K562 (cell line): ENCODE measurements around the gene IL15RA. TPM values are rescaled to one million over a fixed set of nuclear protein-coding genes. Genes with fewer than 3 reads are reported as not detected.

Source experiments
- ATAC-seq: fragments of 200-7000 bp; cut with Tn5 transposase; 3 replicates; pipeline ENCODE4 v1.9.1; 2020; ENCODE audit warnings: moderate library complexity
- BruUV-seq: library from RNA; stranded (reverse); fragments of 400-500 nt; replicated peaks from 2 replicates; lab custom pipeline; 2021; lab: Mats Ljungman, UMichigan
- CTCF ChIA-PET: fragments of 300-600 bp; formaldehyde crosslinking; extraction: SDS; loops from one replicate; lab custom pipeline; 2021; ENCODE audit warnings: low intra/inter-chr PET ratio; lab: Yijun Ruan, JAX
- POLR2A ChIA-PET: fragments of 300-600, 350-650 bp; sonication (Branson Sonifier 250); formaldehyde crosslinking; extraction: SDS; loops from one replicate; lab custom pipeline; 2021; ENCODE audit warnings: antibody characterized with exemption, inconsistent platforms; lab: Yijun Ruan, JAX
- DNase-seq, 4 experiments: peaks; one replicate each; pipeline versions ENCODE4 v3.0.0 to v3.0.0-alpha.2; 2011 to 2018; ENCODE audit warnings: low spot score in 3 of 4, mixed read lengths in 3 of 4; ENCODE audit errors: extremely low read depth in 1 of 4
- FAIRE-seq: peaks from 2 replicates; lab custom pipeline; 2011; peaks lifted over from hg19 to GRCh38; lab: Jason Lieb, UNC
- H2AFZ ChIP-seq: 2 replicates; pipeline ENCODE4 v1.6.0; 2011; ENCODE audit warnings: low read depth, low read length, control low read depth, inconsistent platforms
- H3K27ac ChIP-seq: fragments of 200-600 bp; 3 replicates; pipeline ENCODE4 v1.8.0; 2011; ENCODE audit warnings: low read depth, mild to moderate bottlenecking, control low read depth, inconsistent platforms, low read length, moderate library complexity, mixed read lengths; ENCODE audit errors: extremely low read depth
- H3K27me3 ChIP-seq, 2 experiments: fragments of 300-600 bp in 1 of 2; 2 replicates in 1 of 2; 3 replicates in 1 of 2; pipeline versions ENCODE4 v1.6.0 to v1.8.0; 2011; ENCODE audit warnings: inconsistent platforms in 2 of 2, low read length in 2 of 2, mild to moderate bottlenecking in 1 of 2, mixed read lengths in 1 of 2, moderate library complexity in 1 of 2; ENCODE audit not compliant: control insufficient read depth in 2 of 2, insufficient read depth in 2 of 2
- H3K36me3 ChIP-seq: fragments of 300-600 bp; 3 replicates; pipeline ENCODE4 v1.8.0; 2011; ENCODE audit warnings: mild to moderate bottlenecking, low read length, inconsistent platforms; ENCODE audit not compliant: control insufficient read depth, insufficient read depth
- H3K4me1 ChIP-seq, 2 experiments: fragments of 200-600 bp in 1 of 2; replicated peaks in 1 of 2; 2 replicates in 1 of 2; 3 replicates in 1 of 2; pipeline versions ENCODE4 v1.5.1 to v1.8.0; 2011; ENCODE audit warnings: inconsistent platforms in 2 of 2, low read length in 2 of 2, mild to moderate bottlenecking in 1 of 2, mixed read lengths in 1 of 2, moderate library complexity in 1 of 2; ENCODE audit not compliant: control insufficient read depth in 2 of 2, insufficient read depth in 2 of 2
- H3K4me2 ChIP-seq: 2 replicates; pipeline ENCODE4 v1.6.1; 2011; ENCODE audit warnings: low read length, control low read depth, inconsistent platforms, mixed read lengths; ENCODE audit not compliant: insufficient read depth
- H3K4me3 ChIP-seq: fragments of 200-600 bp; sonication (generic), shearing (Covaris generic); 2 replicates; pipeline ENCODE4 v1.5.1; 2016; ENCODE audit warnings: control low read depth, inconsistent platforms
- H3K79me2 ChIP-seq: fragments of 200-600 bp; 3 replicates; pipeline ENCODE4 v1.8.0; 2011; ENCODE audit warnings: low read length, inconsistent platforms; ENCODE audit not compliant: control insufficient read depth, insufficient read depth
- H3K9ac ChIP-seq, 2 experiments: 2 replicates each; pipeline versions ENCODE4 v1.6.0 to v1.6.1; 2011; ENCODE audit warnings: low read depth in 2 of 2, low read length in 2 of 2, control low read depth in 1 of 2, inconsistent platforms in 1 of 2, mild to moderate bottlenecking in 1 of 2, mixed read lengths in 1 of 2; ENCODE audit not compliant: insufficient read depth in 1 of 2
- H3K9me1 ChIP-seq: one replicate; pipeline ENCODE4 v1.6.0; 2011; ENCODE audit warnings: inconsistent platforms, mild to moderate bottlenecking, low read length, moderate library complexity; ENCODE audit not compliant: control insufficient read depth, insufficient read depth
- H3K9me3 ChIP-seq: replicated peaks from 2 replicates; pipeline ENCODE4 v1.5.1; 2011; ENCODE audit warnings: low read depth, low read length, inconsistent platforms; ENCODE audit not compliant: control insufficient read depth, insufficient read depth
- H4K20me1 ChIP-seq: replicated peaks from 2 replicates; pipeline ENCODE4 v1.6.1; 2011; ENCODE audit warnings: low read length, inconsistent platforms, mixed read lengths; ENCODE audit not compliant: control insufficient read depth, insufficient read depth
- ATF6 ChIP-seq: sonication (generic); formaldehyde crosslinking; IDR thresholded peaks from 2 replicates; pipeline ENCODE4 v1.4.0; 2020; ENCODE audit warnings: mild to moderate bottlenecking, missing genetic modification reagents
- BMI1 ChIP-seq: fragments of 150-350 bp; IDR thresholded peaks from 2 replicates; pipeline ENCODE4 v1.6.1; 2014; ENCODE audit warnings: low read length
- CBX2 ChIP-seq: fragments of 200-600 bp; sonication (generic); IDR thresholded peaks from one replicate; pipeline ENCODE4 v1.6.1; 2012; ENCODE audit warnings: mild to moderate bottlenecking, low read length, inconsistent platforms; ENCODE audit not compliant: insufficient read depth, poor library complexity, severe bottlenecking
- ETV5 ChIP-seq: sonication (generic); formaldehyde crosslinking; IDR thresholded peaks from 2 replicates; pipeline ENCODE4 v1.4.0; 2020; ENCODE audit warnings: low read depth, mild to moderate bottlenecking, missing genetic modification reagents
- HDAC8 ChIP-seq: fragments of 450-650 bp; IDR thresholded peaks from 2 replicates; pipeline ENCODE4 v1.6.1; 2016; ENCODE audit warnings: mild to moderate bottlenecking, missing genetic modification characterization, moderate library complexity, missing compliant biosample characterization
- HMG20A ChIP-seq: fragments of 450-650 bp; formaldehyde crosslinking; conservative IDR thresholded peaks from 2 replicates; pipeline ENCODE4 v1.4.0; 2020; ENCODE audit warnings: mild to moderate bottlenecking, mixed read lengths
- MED1 ChIP-seq: sonication (generic); formaldehyde crosslinking; IDR thresholded peaks from 2 replicates; pipeline ENCODE4 v1.8.1; 2023; ENCODE audit warnings: missing genetic modification reagents, borderline replicate concordance
- NELFE ChIP-seq: IDR thresholded peaks from 2 replicates; pipeline ENCODE4 v1.6.1; 2011; ENCODE audit warnings: mild to moderate bottlenecking; ENCODE audit not compliant: insufficient read depth, insufficient read length
- PHTF2 ChIP-seq: fragments of 250-450 bp; sonication (Bioruptor Pico); IDR thresholded peaks from 2 replicates; pipeline ENCODE4 v1.5.0; 2021; ENCODE audit warnings: mild to moderate bottlenecking
- SAFB ChIP-seq: fragments of 200-400 bp; formaldehyde crosslinking; IDR thresholded peaks from 2 replicates; pipeline ENCODE4 v1.6.1; 2017; ENCODE audit warnings: low read depth, low read length, borderline replicate concordance
- SNRNP70 ChIP-seq: fragments of 200-400 bp; formaldehyde crosslinking; optimal IDR thresholded peaks from 2 replicates; pipeline ENCODE3; 2017; ENCODE audit warnings: low read depth, low read length
- THRAP3 ChIP-seq: fragments of 450-650 bp; IDR thresholded peaks from 2 replicates; pipeline ENCODE4 v1.6.1; 2016; ENCODE audit warnings: mild to moderate bottlenecking, inconsistent platforms, borderline replicate concordance
- THRB ChIP-seq: fragments of 450-650 bp; formaldehyde crosslinking; conservative IDR thresholded peaks from 2 replicates; pipeline ENCODE4 v1.4.0; 2022; ENCODE audit warnings: mild to moderate bottlenecking, missing genetic modification characterization
- USF1 ChIP-seq: sonication (generic); formaldehyde crosslinking; IDR thresholded peaks from 2 replicates; pipeline ENCODE4 v1.9.0; 2022; ENCODE audit warnings: mild to moderate bottlenecking, missing genetic modification reagents
- ZNF23 ChIP-seq: fragments of 250-450 bp; sonication (Bioruptor Pico); IDR thresholded peaks from 2 replicates; pipeline ENCODE4 v1.4.0; 2020; ENCODE audit warnings: mild to moderate bottlenecking
- ZNF277 ChIP-seq: fragments of 250-450 bp; sonication (Bioruptor Pico); IDR thresholded peaks from 2 replicates; pipeline ENCODE4 v1.8.0; 2022; ENCODE audit warnings: inconsistent platforms, mild to moderate bottlenecking, moderate library complexity, borderline replicate concordance
- ZNF3 ChIP-seq: fragments of 250-450 bp; sonication (Bioruptor Pico); IDR thresholded peaks from 2 replicates; pipeline ENCODE4 v1.5.0; 2021; ENCODE audit warnings: mild to moderate bottlenecking, moderate library complexity
- ZNF408 ChIP-seq: fragments of 250-450 bp; sonication (Bioruptor Pico); IDR thresholded peaks from 2 replicates; pipeline ENCODE4 v1.4.0; 2020; ENCODE audit warnings: low read depth, mild to moderate bottlenecking, moderate library complexity
- ZNF436 ChIP-seq: fragments of 250-450, 450-650 bp; sonication (Bioruptor Pico); formaldehyde crosslinking; IDR thresholded peaks from 2 replicates; pipeline ENCODE4 v1.7.0; 2020; ENCODE audit warnings: mild to moderate bottlenecking
- WGBS: fragments of 100-300 bp; shearing (Covaris generic); methylation state at CpG from one replicate; pipeline ENCODE4 v1.1.6; 2016; ENCODE audit warnings: low coverage, mixed read lengths; ENCODE audit not compliant: insufficient coverage; ENCODE audit errors: missing lambda C conversion rate; 5-methylcytosine and 5-hydroxymethylcytosine counted together
- in situ Hi-C: fragments of 300-500 bp; cut with MboI; formaldehyde crosslinking; loops from 4 replicates; pipeline ENCODE4 v1.15.0; 2018; ENCODE audit warnings: inconsistent platforms, mixed read lengths
- intact Hi-C: fragments of 100-400 bp; cut with micrococcal nuclease; formaldehyde crosslinking; loops from 2 replicates; pipeline ENCODE4 v1.14.2; 2022
- polyA plus RNA-seq, 8 experiments: library from polyadenylated mRNA; depleted of rRNA in 4 of 8; stranded (reverse) in 5 of 8; unstranded in 3 of 8; fragments of >200 nt; fragmentation: Nextera tagmentation in 2 of 8; fragmentation: Illumina TruSeq in 1 of 8; extraction: Ambion mirVana in 2 of 8; extraction: Trizol in 1 of 8; gene quantifications; 2 replicates each; pipeline versions ENCODE4 v1.2.1 to v1.2.3, GENCODE V29; 2011 to 2014; ENCODE audit warnings: inconsistent platforms in 1 of 8, missing spikeins in 1 of 8
- total RNA-seq, 7 experiments: library from RNA; depleted of rRNA in 6 of 7; stranded (reverse); fragments of >200 nt in 6 of 7; fragmentation: Illumina TruSeq in 2 of 7; extraction: Trizol in 2 of 7; gene quantifications; 2 replicates each; pipeline versions ENCODE4 v1.2.1 to v1.2.3, GENCODE V29; 2011 to 2021; ENCODE audit warnings: low replicate concordance in 1 of 7

Gene IL15RA
- total and polyA plus RNA-seq, 9 of the 15 experiments (the other 6 are each of a cell fraction or from before 2014, with no cell fraction given) = 1.2 to 11.7 (median 8.0) TPM

- Histone ChIP-seq H4K20me1 (no peaks in the 10 kb centered on the region), H3K9ac (no peak overlapping the region), H3K9me3 (no peaks in the 10 kb centered on the region), H3K27me3 (no peaks in the 10 kb centered on the region), H3K4me2 (no peak overlapping the region), H3K9me1 (no peaks in the 10 kb centered on the region), H3K27ac (no peak overlapping the region), H3K79me2 (no peaks in the 10 kb centered on the region), H3K4me3 (no peak overlapping the region), H2AFZ (no peak overlapping the region), H3K36me3 (peaks cover 95% of the 10 kb centered on the region), H3K4me1 (no peaks in the 10 kb centered on the region)
- BruUV-seq = no TSS peak
- in situ Hi-C loops = no loop called here
- ChIA-PET POLR2A (no interaction called here), CTCF (no interaction called here)
- FAIRE-seq (no peak), ATAC-seq (no peak), DNase-seq (no peak)
- WGBS = 98% methylated on average over 5 of the region's 5 CpGs
- intact Hi-C loops = no loop called here
- TF ChIP-seq THRB (CRISPR knock-in tag) = no peak
- no peak for TF ChIP-seq ZNF436 (CRISPR knock-in tag)
- no peak for TF ChIP-seq ETV5 (CRISPR knock-in tag)
- TF ChIP-seq CBX2 = no peak
- no peak for TF ChIP-seq NELFE
- no peak for TF ChIP-seq ZNF3
- TF ChIP-seq PHTF2 = no peak
- TF ChIP-seq HDAC8 = no peak
- no peak for TF ChIP-seq HMG20A
- TF ChIP-seq MED1 (CRISPR knock-in tag) = no peak
- no peak for TF ChIP-seq ZNF408 (CRISPR knock-in tag)
- TF ChIP-seq ZNF277 (CRISPR knock-in tag) = no peak
- TF ChIP-seq THRAP3 = no peak
- no peak for TF ChIP-seq SAFB
- no peak for TF ChIP-seq SNRNP70
- TF ChIP-seq ATF6 = no peak
- no peak for TF ChIP-seq BMI1
- no peak for TF ChIP-seq USF1 (CRISPR knock-in tag)
- no peak for TF ChIP-seq ZNF23
Observed at GRCh38 chr10:5921746-5922145, 55.6 kb downstream of the IL15RA start.
